K562 (cell line): Measurements from ENCODE around the gene RBM4B. TPM values are rescaled to one million over a fixed set of nuclear protein-coding genes. Genes with fewer than 3 reads are reported as not detected.

Experiments
- ARID3B ChIP-seq: fragments of 250-450 bp; sonication (Bioruptor Pico); IDR thresholded peaks from 2 replicates; pipeline ENCODE4 v1.4.0; 2020; ENCODE audit warnings: borderline replicate concordance
- ATF1 ChIP-seq, 2 experiments: fragments of 450-650 bp in 1 of 2; IDR thresholded peaks; 2 replicates each; pipeline ENCODE4 v1.6.1; 2016; ENCODE audit warnings: missing compliant biosample characterization in 1 of 2, missing genetic modification characterization in 1 of 2
- CCNT2 ChIP-seq: IDR thresholded peaks from 2 replicates; pipeline ENCODE4 v1.6.1; 2011; ENCODE audit warnings: borderline replicate concordance, low read depth, mild to moderate bottlenecking, moderate library complexity, mixed read lengths, low read length; ENCODE audit not compliant: insufficient read length; ENCODE audit errors: extremely low read depth
- CTBP1 ChIP-seq: fragments of 450-650 bp; IDR thresholded peaks from 2 replicates; pipeline ENCODE4 v1.6.1; 2016; ENCODE audit warnings: borderline replicate concordance
- ETS2 ChIP-seq: IDR thresholded peaks from 2 replicates; pipeline ENCODE4 v1.6.1; 2016; ENCODE audit warnings: borderline replicate concordance, missing genetic modification characterization, mild to moderate bottlenecking, moderate library complexity, missing compliant biosample characterization; ENCODE audit not compliant: poor library complexity, severe bottlenecking
- HBP1 ChIP-seq: fragments of 450-650 bp; formaldehyde crosslinking; IDR thresholded peaks from 2 replicates; pipeline ENCODE4 v1.4.0; 2022; ENCODE audit warnings: missing genetic modification characterization
- JUND ChIP-seq, 2 experiments: IDR thresholded peaks; 2 replicates in 1 of 2; 3 replicates in 1 of 2; pipeline ENCODE4 v1.6.1; 2011; ENCODE audit warnings: borderline replicate concordance in 2 of 2, low read depth in 2 of 2, low read length in 2 of 2, improper control_type of control experiment in 1 of 2, missing biosample characterization in 1 of 2, missing genetic modification characterization in 1 of 2, missing genetic modification reagents in 1 of 2
- LCOR ChIP-seq: sonication (generic); formaldehyde crosslinking; IDR thresholded peaks from 2 replicates; pipeline ENCODE4 v1.8.0; 2022; ENCODE audit warnings: mild to moderate bottlenecking, missing genetic modification reagents
- MCM7 ChIP-seq, 2 experiments: fragments of 450-650 bp; IDR thresholded peaks; 2 replicates each; pipeline ENCODE4 v1.6.1; 2016 to 2018
- TBP ChIP-seq: optimal IDR thresholded peaks from 2 replicates; pipeline ENCODE3; 2011; ENCODE audit warnings: low read depth, low read length, improper control_type of control experiment
- ZFX ChIP-seq: sonication (generic); formaldehyde crosslinking; IDR thresholded peaks from 2 replicates; pipeline ENCODE4 v1.8.0; 2022; ENCODE audit warnings: mild to moderate bottlenecking, missing genetic modification reagents, moderate library complexity
- ZNF140 ChIP-seq: fragments of 250-450 bp; sonication (Bioruptor Pico); IDR thresholded peaks from 2 replicates; pipeline ENCODE4 v1.8.0; 2021; ENCODE audit warnings: moderate library complexity, mild to moderate bottlenecking, inconsistent platforms
- ZNF584 ChIP-seq: fragments of 200-800 bp; sonication (Bioruptor generic); IDR thresholded peaks from 2 replicates; pipeline ENCODE4 v1.6.1; 2016; ENCODE audit warnings: low read depth, mild to moderate bottlenecking, missing genetic modification characterization, missing compliant biosample characterization
- ZNF740 ChIP-seq, 3 experiments: fragments of 200-800 bp in 1 of 3; sonication (Bioruptor generic) in 1 of 3; sonication (generic) in 1 of 3; formaldehyde crosslinking in 1 of 3; IDR thresholded peaks; 2 replicates each; pipeline versions ENCODE4 v1.6.1 to v1.8.0; 2016 to 2022; ENCODE audit warnings: mild to moderate bottlenecking in 2 of 3, missing compliant biosample characterization in 2 of 3, missing genetic modification characterization in 2 of 3, missing genetic modification reagents in 1 of 3
- ZZZ3 ChIP-seq: fragments of 450-650 bp; IDR thresholded peaks from 2 replicates; pipeline ENCODE4 v1.6.1; 2016; ENCODE audit warnings: antibody characterized with exemption, mild to moderate bottlenecking, moderate library complexity
- polyA plus RNA-seq, 8 experiments: library from polyadenylated mRNA; depleted of rRNA in 4 of 8; stranded (reverse) in 5 of 8; unstranded in 3 of 8; fragments of >200 nt; fragmentation: Nextera tagmentation in 2 of 8; fragmentation: Illumina TruSeq in 1 of 8; extraction: Ambion mirVana in 2 of 8; extraction: Trizol in 1 of 8; gene quantifications; 2 replicates each; pipeline versions ENCODE4 v1.2.1 to v1.2.3, GENCODE V29; 2011 to 2014; ENCODE audit warnings: inconsistent platforms in 1 of 8, missing spikeins in 1 of 8
- total RNA-seq, 7 experiments: library from RNA; depleted of rRNA in 6 of 7; stranded (reverse); fragments of >200 nt in 6 of 7; fragmentation: Illumina TruSeq in 2 of 7; extraction: Trizol in 2 of 7; gene quantifications; 2 replicates each; pipeline versions ENCODE4 v1.2.1 to v1.2.3, GENCODE V29; 2011 to 2021; ENCODE audit warnings: low replicate concordance in 1 of 7
- TF ChIP-seq, protein P1 (sequence below): sonication (generic); formaldehyde crosslinking; IDR thresholded peaks from 2 replicates; pipeline ENCODE4 v1.8.0; 2022; ENCODE audit warnings: mild to moderate bottlenecking, missing genetic modification reagents

RBM4B gene
- total and polyA plus RNA-seq, 9 of the 15 experiments (the other 6 are each of a cell fraction or from before 2014, with no cell fraction given) = 14.6 to 39.9 (median 23.3) TPM

GRCh38 chr11:66616379-66617154, 61.1 kb downstream of the RBM4B start, which contains the start of gene RBM14 (continued):
- TF ChIP-seq JUND (IDR thresholded peaks at IDR 0.05; ENCODE audit: borderline replicate concordance, low read depth, low read length) = peak; percentile 45; the same call in 1 of the 2 replicates
- TF ChIP-seq JUND (tag; IDR thresholded peaks at IDR 0.05; ENCODE audit: borderline replicate concordance, low read depth, low read length) = peak; percentile 13; the same call in 1 of the 3 replicates
- TF ChIP-seq ZNF740 (CRISPR knock-in tag; IDR thresholded peaks at IDR 0.05) = peak; percentile 81
- TF ChIP-seq ZNF740 (tag; IDR thresholded peaks at IDR 0.05) = no peak
- no peak for TF ChIP-seq ZNF140
- peak; percentile 75 for TF ChIP-seq ZFX (CRISPR knock-in tag)
- peak; percentile 86 for TF ChIP-seq LCOR (CRISPR knock-in tag)
- TF ChIP-seq, protein P1, sequence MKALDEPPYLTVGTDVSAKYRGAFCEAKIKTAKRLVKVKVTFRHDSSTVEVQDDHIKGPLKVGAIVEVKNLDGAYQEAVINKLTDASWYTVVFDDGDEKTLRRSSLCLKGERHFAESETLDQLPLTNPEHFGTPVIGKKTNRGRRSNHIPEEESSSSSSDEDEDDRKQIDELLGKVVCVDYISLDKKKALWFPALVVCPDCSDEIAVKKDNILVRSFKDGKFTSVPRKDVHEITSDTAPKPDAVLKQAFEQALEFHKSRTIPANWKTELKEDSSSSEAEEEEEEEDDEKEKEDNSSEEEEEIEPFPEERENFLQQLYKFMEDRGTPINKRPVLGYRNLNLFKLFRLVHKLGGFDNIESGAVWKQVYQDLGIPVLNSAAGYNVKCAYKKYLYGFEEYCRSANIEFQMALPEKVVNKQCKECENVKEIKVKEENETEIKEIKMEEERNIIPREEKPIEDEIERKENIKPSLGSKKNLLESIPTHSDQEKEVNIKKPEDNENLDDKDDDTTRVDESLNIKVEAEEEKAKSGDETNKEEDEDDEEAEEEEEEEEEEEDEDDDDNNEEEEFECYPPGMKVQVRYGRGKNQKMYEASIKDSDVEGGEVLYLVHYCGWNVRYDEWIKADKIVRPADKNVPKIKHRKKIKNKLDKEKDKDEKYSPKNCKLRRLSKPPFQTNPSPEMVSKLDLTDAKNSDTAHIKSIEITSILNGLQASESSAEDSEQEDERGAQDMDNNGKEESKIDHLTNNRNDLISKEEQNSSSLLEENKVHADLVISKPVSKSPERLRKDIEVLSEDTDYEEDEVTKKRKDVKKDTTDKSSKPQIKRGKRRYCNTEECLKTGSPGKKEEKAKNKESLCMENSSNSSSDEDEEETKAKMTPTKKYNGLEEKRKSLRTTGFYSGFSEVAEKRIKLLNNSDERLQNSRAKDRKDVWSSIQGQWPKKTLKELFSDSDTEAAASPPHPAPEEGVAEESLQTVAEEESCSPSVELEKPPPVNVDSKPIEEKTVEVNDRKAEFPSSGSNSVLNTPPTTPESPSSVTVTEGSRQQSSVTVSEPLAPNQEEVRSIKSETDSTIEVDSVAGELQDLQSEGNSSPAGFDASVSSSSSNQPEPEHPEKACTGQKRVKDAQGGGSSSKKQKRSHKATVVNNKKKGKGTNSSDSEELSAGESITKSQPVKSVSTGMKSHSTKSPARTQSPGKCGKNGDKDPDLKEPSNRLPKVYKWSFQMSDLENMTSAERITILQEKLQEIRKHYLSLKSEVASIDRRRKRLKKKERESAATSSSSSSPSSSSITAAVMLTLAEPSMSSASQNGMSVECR (CRISPR knock-in tag) = peak; percentile 93
- TF ChIP-seq ZNF584 (CRISPR knock-in tag) = peak; percentile 74; the same call in 1 of the 2 replicates
- no peak for TF ChIP-seq ETS2 (tag)
- TF ChIP-seq CTBP1 = peak; percentile 55; the same call in 1 of the 2 replicates
- peak; percentile 97 for TF ChIP-seq TBP
- no peak for TF ChIP-seq MCM7 (IDR thresholded peaks at IDR 0.05)
- TF ChIP-seq HBP1 (CRISPR knock-in tag) = no peak
- TF ChIP-seq ZZZ3 = peak; percentile 33
- TF ChIP-seq ATF1 (CRISPR knock-in tag; IDR thresholded peaks at IDR 0.05) = 0 out of 2 replicates have a peak, but pooled peaks have one; percentile 27
- peak; percentile 95 for TF ChIP-seq ATF1 (tag; IDR thresholded peaks at IDR 0.05)
- TF ChIP-seq CCNT2 = peak; percentile 27
- TF ChIP-seq ARID3B (CRISPR knock-in tag) = no peak
